GM21576 (cell line): ENCODE measurements around the gene FBRS.

Experiments
- ATAC-seq: cut with Tn5 transposase; IDR thresholded peaks from one replicate; pipeline ENCODE4 v1.9.1; 2021; ENCODE audit warnings: mild to moderate bottlenecking, moderate library complexity; ENCODE audit not compliant: unreplicated experiment

The FBRS gene

GRCh38 chr16:30641378-30641982 is 16.8 kb upstream of the FBRS start:
- ATAC-seq = no peak

- ATAC-seq = no peak
These were observed 13.8 kb upstream of the FBRS start for GRCh38 chr16:30644334-30644830.

DNA sequence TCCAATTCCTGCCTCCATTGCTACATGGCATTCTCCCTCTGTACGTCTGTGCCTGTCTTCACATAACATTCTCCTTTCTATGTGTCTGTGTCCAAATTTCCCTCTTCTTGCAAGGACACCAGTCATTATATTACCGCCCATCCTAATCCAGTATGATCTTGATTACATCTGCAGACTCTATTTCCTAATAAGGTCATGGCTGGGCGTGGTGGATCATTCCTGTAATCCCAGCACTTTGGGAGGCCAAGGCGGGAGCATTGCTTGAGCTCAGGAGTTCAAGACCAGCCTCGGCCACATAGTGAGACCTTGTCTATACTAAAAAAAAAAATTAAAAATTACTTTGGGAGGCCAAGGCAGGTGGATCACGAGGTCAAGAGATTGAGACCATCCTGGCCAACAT is 12.5 kb upstream of the FBRS start:
- no peak for ATAC-seq

DNA sequence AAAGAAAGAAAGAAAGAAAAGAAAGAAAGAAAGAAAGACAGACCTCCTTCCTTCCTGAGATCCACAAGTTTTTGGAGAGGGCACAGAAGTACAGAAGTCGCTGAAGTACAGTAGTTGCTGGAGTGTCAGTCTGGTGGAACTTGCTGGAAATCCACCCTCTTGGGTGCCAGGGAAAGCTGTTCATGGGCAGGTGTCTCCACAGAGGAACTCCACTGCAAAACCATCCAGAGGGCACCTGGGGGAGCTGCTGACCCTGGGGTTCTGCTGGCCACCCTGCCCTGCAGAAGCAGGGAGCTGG is 11.0 kb upstream of the FBRS start:
- ATAC-seq = no peak

- no peak for ATAC-seq
These were observed 8.4 kb upstream of the FBRS start for GRCh38 chr16:30649725-30650368.

GRCh38 chr16:30650369-30651123 is 7.7 kb upstream of the FBRS start, which contains the start of gene PRR14:
Gene PRR14 (plus strand): TSS chr16:30650960. CDS start chr16:30651646, 686 bp downstream.
- peak; percentile 73 for ATAC-seq

- ATAC-seq = peak; percentile 41
These were observed 6.9 kb upstream of the FBRS start for GRCh38 chr16:30651124-30652004.

- ATAC-seq = no peak
These were observed 6.3 kb upstream of the FBRS start for GRCh38 chr16:30652005-30652296.

DNA sequence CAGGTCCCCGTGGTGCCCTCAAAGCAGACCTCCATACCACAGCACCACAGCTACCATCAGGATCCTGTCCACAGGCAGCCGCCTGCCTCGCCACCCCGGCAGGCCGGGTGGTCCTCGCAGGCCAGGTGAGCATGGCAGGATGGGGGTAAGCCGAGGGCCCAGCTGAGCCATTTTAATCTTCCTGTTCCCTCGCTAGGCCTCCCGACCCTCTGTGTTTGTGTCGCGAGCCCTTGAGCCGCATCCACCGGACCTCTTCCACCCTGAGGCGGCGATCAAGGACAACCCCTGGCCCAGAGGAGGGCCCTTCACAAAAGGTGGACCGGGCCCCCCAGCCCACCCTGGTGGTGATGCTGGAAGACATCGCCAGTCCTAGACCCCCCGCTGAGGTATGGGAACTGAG is 5.5 kb upstream of the FBRS start:
- no peak for ATAC-seq

DNA sequence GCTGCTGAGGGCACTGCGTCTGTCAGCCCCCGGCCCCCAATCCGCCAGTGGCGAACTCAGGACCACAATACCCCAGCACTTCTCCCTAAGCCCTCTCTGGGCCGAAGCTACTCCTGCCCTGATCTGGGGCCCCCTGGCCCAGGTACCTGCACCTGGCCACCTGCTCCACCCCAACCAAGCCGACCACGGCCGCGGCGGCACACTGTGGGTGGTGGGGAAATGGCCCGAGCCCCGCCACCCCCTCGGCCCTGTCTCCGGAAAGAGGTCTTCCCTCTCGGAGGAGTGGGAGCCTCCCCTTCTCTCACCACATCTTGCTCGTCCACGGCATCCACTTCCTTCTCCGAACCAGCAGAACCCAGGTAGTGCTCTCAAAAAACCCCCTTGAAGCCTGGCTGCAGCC is 3.4 kb upstream of the FBRS start:
- no peak for ATAC-seq

- no peak for ATAC-seq
These were observed 2.4 kb upstream of the FBRS start for GRCh38 chr16:30655815-30656347.

GRCh38 chr16:30656388-30656787 is 1.8 kb upstream of the FBRS start:
- no peak for ATAC-seq

GRCh38 chr16:30656974-30657865 is 1.0 kb upstream of the FBRS start:
- no peak for ATAC-seq

DNA sequence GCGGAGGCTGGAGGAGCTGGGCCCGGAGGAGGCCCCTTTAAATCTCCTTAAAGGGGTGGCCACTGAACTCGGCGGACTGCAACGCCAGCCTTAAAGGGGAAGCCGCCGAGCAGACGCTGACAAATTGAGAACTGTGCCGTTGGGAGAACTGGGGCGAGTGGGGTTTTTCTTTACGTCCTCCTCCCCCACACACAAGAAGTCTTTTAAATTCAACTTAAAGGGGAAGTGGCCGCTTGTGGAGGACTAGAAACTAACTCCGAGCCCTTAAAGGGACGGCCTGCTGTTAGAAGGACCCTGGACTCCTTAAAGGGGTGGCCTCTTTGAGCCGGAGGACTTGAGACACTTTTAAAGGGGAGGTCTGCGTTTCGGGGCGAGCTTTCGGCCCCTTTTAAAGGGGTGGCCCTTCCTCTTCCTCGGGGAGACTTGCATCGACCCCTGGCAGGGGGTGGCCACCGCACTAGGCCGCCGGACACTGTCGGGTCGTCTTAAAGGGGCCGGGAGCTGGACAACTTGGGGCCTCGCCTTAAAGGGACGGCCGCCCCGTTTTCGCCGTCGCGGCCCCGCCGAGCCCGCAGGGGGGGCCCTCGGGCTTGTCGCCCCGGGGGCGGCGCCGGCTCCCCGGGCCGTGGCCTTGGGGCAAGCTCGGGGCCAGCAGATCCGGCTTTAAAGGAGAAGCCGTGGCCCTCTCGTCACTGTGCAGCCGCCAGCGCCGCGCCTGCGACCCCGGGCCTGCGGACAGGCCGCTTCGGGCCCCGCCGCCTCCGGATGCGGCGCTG is 688 bp downstream of the FBRS start:
- peak; percentile 23 for ATAC-seq

DNA sequence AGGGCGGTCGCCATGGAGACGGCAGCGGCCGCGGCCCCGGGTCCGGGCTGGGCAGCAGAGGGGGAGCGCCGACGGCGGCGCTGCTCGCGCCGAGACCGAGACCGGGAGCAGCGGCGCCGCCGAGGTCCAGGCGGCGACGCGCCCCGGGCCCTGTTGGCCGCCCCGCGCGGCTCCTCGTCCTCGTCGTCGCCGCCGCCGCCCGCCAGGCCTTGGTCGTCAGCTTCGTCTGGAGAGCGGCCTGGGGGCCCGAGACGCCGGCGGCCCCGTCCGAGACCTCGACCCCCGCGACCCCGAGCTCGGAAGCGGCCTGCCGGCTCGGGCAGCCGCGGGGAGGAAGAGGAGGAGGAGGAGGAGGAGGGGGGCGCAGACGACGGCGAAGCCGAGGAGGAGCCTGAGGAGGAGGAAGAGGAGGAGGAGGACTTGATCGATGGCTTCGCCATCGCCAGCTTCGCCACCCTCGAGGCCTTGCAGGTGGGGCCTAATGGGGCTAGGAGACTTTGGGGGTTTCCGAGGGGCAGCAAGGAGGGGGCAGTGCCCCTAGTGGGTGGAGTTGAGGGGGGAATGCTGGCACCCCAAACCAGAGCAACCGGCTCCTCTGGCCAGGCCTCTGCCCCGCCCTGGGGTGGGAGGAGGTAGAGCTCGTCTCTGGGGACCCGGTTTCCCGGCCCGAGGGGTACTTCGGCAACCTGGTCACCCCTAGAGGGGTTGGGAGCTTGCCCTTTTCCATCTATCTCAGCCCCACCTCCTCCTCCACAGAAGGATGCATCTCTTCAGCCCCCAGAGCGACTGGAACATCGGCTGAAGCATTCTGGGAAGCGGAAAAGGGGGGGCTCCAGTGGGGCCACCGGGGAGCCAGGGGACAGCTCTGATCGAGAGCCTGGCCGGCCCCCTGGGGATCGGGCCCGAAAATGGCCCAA is 1.5 kb downstream of the FBRS start:
- no peak for ATAC-seq

DNA sequence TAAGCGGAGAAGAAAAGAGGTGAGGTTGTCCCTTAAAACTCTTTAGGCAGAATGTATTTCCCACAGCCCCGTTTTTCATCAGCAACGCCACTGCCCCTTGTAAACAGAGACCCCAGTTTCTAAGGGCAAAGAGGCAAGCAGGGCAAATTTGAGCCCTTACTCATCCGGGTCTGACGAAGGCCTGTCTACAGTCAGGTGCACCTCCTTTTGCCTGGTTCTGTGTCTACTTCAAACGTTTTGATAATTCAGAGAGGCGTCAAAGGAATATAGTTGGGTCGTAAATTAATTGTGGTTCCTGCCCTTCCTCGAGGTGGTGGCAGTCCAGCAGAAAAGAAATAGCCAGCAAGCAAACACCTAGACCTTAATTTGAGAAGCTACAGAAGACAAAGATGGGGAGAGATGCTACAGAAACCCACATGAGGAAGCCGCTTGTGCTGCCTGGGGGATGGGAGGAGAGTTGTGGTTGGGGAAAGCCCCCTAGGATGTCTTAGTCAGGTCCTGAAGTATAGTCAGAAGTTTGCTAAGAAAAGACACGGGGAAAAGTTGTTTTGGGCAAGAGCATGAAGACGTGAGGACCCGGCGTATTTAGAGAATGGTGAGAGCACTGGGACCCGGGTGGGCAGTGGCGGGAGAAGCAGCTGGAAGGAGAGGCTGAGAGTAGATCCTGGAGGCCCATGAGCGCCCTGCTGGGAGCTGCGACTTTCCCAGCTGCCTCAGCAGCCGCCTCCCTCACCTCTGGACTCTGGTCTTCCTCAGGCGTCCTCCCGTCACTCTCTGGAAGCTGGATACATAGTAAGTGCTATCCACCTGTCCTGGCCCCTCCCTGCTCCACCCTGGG is 2.4 kb downstream of the FBRS start:
- ATAC-seq = no peak

GRCh38 chr16:30662449-30662848 is 4.2 kb downstream of the FBRS start:
- ATAC-seq = no peak
